ENCODE data around the gene PIEZO2. TPM values are rescaled to one million over a fixed set of nuclear protein-coding genes. Genes with fewer than 3 reads are reported as not detected.
"Not testable (repeated sequence)": the region's sequence is repeated elsewhere in the genome, so short reads cannot be mapped to it uniquely, and the experiment has no call there.

PIEZO2 gene
- total RNA-seq, 2 experiments from 2014 or later, result not detected

DNA sequence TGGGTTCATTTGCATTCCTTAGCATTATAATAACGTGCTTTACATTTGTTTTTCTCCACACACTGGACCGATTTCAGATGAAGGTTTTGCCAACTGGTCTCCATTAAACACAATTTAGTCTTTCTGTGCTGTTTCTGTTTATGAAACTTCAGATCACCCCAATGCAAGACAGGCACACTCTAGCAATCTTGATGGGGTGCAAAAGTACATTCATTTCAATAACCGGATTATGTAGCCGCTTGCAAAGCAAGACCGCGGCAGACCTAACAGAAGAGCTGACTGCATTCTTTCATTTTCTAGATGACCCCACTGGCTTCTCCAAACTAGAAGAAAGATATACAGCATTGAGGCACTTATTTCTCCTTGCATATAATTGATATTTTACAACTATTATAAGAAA, 301.5 kb downstream of the PIEZO2 start:
- Mint-ChIP-seq H3K27ac (no peak overlapping the region), H3K27me3 (no peaks in the 10 kb centered on the region), H3K4me3 (no peak overlapping the region), H3K36me3 (ENCODE audit: low read depth) (no peaks in the 10 kb centered on the region), H3K9me3 (no peaks in the 10 kb centered on the region), H3K4me1 (ENCODE audit: low read depth) (no peaks in the 10 kb centered on the region)
- CTCF ChIA-PET, result no interaction called here
- DNase-seq (no peak), ATAC-seq (ENCODE audit: poor library complexity) (no peak)
- TF ChIP-seq, protein P1, sequence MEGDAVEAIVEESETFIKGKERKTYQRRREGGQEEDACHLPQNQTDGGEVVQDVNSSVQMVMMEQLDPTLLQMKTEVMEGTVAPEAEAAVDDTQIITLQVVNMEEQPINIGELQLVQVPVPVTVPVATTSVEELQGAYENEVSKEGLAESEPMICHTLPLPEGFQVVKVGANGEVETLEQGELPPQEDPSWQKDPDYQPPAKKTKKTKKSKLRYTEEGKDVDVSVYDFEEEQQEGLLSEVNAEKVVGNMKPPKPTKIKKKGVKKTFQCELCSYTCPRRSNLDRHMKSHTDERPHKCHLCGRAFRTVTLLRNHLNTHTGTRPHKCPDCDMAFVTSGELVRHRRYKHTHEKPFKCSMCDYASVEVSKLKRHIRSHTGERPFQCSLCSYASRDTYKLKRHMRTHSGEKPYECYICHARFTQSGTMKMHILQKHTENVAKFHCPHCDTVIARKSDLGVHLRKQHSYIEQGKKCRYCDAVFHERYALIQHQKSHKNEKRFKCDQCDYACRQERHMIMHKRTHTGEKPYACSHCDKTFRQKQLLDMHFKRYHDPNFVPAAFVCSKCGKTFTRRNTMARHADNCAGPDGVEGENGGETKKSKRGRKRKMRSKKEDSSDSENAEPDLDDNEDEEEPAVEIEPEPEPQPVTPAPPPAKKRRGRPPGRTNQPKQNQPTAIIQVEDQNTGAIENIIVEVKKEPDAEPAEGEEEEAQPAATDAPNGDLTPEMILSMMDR (IDR thresholded peaks at IDR 0.05), result no peak
- H3K27ac ChIP-seq (ENCODE audit: low read depth in 1 of 2, low read length in 2 of 2), result no peak overlapping the region
- intact Hi-C loops (cut with DNase I, micrococcal nuclease), result no loop called here
- H3K36me3 ChIP-seq (ENCODE audit: insufficient read depth, low read length), result no peaks in the 10 kb centered on the region
- H3K27me3 ChIP-seq (ENCODE audit: control insufficient read depth in 1 of 2, insufficient read depth in 2 of 2, low read length in 2 of 2), result no peaks in the 10 kb centered on the region
- POLR2A ChIA-PET, result no interaction called here
- H3K4me1 ChIP-seq (ENCODE audit: insufficient read depth, low read length), result no peaks in the 10 kb centered on the region
- H3K4me3 ChIP-seq (ENCODE audit: low read length), result no peak overlapping the region
- H3K9me3 ChIP-seq (ENCODE audit: control insufficient read depth in 1 of 2, insufficient read depth in 1 of 2, low read length in 2 of 2), result no peaks in the 10 kb centered on the region

DNA sequence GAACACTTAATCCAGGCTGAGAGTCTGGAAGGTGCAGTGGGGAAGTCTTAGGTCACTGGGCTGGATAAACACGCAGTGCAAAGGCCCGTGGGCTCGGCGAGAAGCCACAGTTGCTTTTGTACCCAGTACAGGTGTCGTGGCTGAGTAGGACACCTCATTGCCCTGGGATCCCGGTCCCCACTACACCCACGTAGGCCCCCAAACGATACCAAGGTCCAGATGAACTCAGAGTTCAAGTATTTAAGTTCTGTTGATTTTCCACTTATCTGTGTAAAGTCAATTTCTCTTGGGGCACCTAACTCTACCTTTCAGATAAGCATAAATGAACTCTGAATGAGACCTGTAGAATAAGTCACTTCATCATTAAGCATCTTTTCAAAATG, 302.0 kb downstream of the PIEZO2 start:
- ChIA-PET POLR2A (no interaction called here), CTCF (no interaction called here)
- H3K27me3 Mint-ChIP-seq, result no peaks in the 10 kb centered on the region
- no peak overlapping the region for H3K4me3 Mint-ChIP-seq
- no peaks in the 10 kb centered on the region for H3K4me1 ChIP-seq (ENCODE audit: insufficient read depth, low read length)
- no peak overlapping the region for H3K4me3 ChIP-seq (ENCODE audit: low read length)
- H3K4me1 Mint-ChIP-seq (ENCODE audit: low read depth), result no peaks in the 10 kb centered on the region
- no peaks in the 10 kb centered on the region for H3K36me3 Mint-ChIP-seq (ENCODE audit: low read depth)
- H3K27ac Mint-ChIP-seq, result no peak overlapping the region
- H3K36me3 ChIP-seq (ENCODE audit: insufficient read depth, low read length), result no peaks in the 10 kb centered on the region
- H3K9me3 Mint-ChIP-seq, result no peaks in the 10 kb centered on the region
- no peak for ATAC-seq (ENCODE audit: poor library complexity)
- H3K27me3 ChIP-seq (ENCODE audit: control insufficient read depth in 1 of 2, insufficient read depth in 2 of 2, low read length in 2 of 2), result no peaks in the 10 kb centered on the region
- no peak overlapping the region for H3K27ac ChIP-seq (ENCODE audit: low read depth in 1 of 2, low read length in 2 of 2)
- intact Hi-C loops (cut with DNase I, micrococcal nuclease), result no loop called here
- no peaks in the 10 kb centered on the region for H3K9me3 ChIP-seq (ENCODE audit: control insufficient read depth in 1 of 2, insufficient read depth in 1 of 2, low read length in 2 of 2)
- TF ChIP-seq, protein P1 (IDR thresholded peaks at IDR 0.05), result no peak
- no peak for DNase-seq

DNA sequence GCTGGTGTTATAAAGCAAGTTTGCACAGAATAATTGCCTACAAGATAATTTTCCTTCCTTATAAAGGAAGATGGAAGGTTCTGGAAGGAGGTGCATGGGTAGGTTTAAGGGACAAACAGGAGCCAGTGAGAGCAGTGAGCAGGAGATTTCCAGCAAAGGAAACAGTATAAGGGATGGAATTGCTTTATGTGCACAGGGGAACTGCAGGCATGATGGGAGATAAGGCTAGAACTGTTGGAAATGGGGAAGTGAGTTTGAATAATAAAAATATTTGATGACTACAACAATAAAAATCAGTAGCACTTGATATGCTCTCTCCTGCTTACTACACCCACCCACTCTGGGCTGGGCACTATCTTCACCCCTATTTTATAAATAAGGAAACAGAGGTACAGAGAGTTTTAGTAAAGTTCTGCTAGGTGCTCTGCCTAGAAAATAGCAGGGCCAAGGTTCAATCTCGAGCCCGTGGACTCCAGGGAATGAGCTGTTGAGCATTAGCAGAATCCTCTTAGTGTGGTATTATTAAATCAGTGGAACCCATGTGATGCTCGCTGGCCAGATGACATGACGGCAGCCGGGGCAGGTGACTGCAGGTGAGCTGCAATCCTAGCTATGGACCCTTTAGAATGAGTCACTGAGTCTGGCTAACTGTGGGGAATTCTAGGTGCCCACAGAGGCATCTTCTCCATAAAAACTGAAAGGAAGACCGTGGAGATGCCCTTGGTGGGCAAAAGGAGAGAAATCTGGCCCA, 302.5 kb downstream of the PIEZO2 start:
- Mint-ChIP-seq H3K9me3 (no peaks in the 10 kb centered on the region), H3K4me3 (no peak overlapping the region), H3K4me1 (ENCODE audit: low read depth) (no peaks in the 10 kb centered on the region), H3K36me3 (ENCODE audit: low read depth) (no peaks in the 10 kb centered on the region), H3K27me3 (no peaks in the 10 kb centered on the region), H3K27ac (no peak overlapping the region)
- H3K27me3 ChIP-seq (ENCODE audit: control insufficient read depth in 1 of 2, insufficient read depth in 2 of 2, low read length in 2 of 2), result no peaks in the 10 kb centered on the region
- TF ChIP-seq, protein P1 (IDR thresholded peaks at IDR 0.05), result no peak
- no peaks in the 10 kb centered on the region for H3K4me1 ChIP-seq (ENCODE audit: insufficient read depth, low read length)
- no peaks in the 10 kb centered on the region for H3K9me3 ChIP-seq (ENCODE audit: control insufficient read depth in 1 of 2, insufficient read depth in 1 of 2, low read length in 2 of 2)
- intact Hi-C loops (cut with DNase I, micrococcal nuclease), result no loop called here
- DNase-seq, result no peak
- no peaks in the 10 kb centered on the region for H3K36me3 ChIP-seq (ENCODE audit: insufficient read depth, low read length)
- ChIA-PET POLR2A (no interaction called here), CTCF (no interaction called here)
- H3K4me3 ChIP-seq (ENCODE audit: low read length), result no peak overlapping the region
- no peak overlapping the region for H3K27ac ChIP-seq (ENCODE audit: low read depth in 1 of 2, low read length in 2 of 2)
- ATAC-seq (ENCODE audit: poor library complexity), result no peak

DNA sequence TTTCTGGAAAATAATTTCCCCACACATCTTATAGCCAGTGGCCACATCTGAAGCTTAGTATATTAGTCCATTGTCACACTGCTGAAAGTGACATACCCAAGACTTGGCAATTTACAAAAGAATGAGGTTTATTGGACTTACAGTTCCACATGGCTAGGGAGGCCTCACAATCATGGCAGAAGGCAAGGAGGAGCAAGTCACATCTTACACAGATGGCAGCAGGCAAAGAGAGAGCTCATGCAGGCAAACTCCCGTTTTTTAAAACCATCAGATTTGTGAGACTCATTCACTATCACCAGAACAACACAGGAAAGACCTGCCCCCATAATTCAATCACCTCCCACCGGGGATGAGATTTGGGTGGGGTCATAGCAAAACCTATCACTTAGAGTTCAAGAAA, 303.3 kb downstream of the PIEZO2 start:
- ATAC-seq (ENCODE audit: poor library complexity); CTCF ChIA-PET; H3K36me3 ChIP-seq (ENCODE audit: insufficient read depth, low read length); H3K4me3 Mint-ChIP-seq; H3K9me3 ChIP-seq (ENCODE audit: control insufficient read depth in 1 of 2, insufficient read depth in 1 of 2, low read length in 2 of 2); H3K27ac Mint-ChIP-seq; POLR2A ChIA-PET; H3K4me1 ChIP-seq (ENCODE audit: insufficient read depth, low read length); H3K36me3 Mint-ChIP-seq (ENCODE audit: low read depth); H3K9me3 Mint-ChIP-seq; H3K4me1 Mint-ChIP-seq (ENCODE audit: low read depth); H3K4me3 ChIP-seq (ENCODE audit: low read length); H3K27ac ChIP-seq (ENCODE audit: low read depth in 1 of 2, low read length in 2 of 2); H3K27me3 ChIP-seq (ENCODE audit: control insufficient read depth in 1 of 2, insufficient read depth in 2 of 2, low read length in 2 of 2); intact Hi-C loops (cut with DNase I, micrococcal nuclease); H3K27me3 Mint-ChIP-seq; DNase-seq: not testable (repeated sequence)

All from CD4-positive, alpha-beta T cell (primary cell).